AG09319 (cell line): ENCODE data around the gene DAPK3.

Experiments
- DNase-seq: peaks from one replicate; pipeline ENCODE4 v3.0.0-alpha.2; 2010; ENCODE audit warnings: low read depth; ENCODE audit errors: extremely low read depth
- TF ChIP-seq, protein P1 (sequence below): IDR thresholded peaks from 2 replicates; pipeline ENCODE4 v1.5.1; 2011; ENCODE audit warnings: low read depth, mild to moderate bottlenecking, inconsistent platforms, low read length, moderate library complexity

The DAPK3 gene

DNA sequence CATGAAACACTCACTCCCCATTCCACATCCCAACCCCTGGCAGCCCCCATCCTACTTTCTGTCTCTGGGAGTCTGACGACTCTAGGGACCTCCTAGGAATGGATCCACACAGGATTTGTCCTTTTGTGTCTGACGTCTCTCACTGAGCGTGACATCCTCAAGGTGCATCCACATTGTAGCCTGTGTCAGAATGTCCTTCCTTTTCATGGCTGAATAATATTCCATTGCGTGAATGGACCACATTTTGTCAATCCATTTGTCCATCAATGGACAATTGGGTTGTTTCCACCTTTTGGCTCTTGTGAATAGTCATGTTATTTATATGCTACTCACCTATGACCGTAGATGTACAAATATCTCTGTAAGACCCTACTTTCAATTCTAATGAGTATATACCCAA is 54.9 kb downstream of the DAPK3 start:
- TF ChIP-seq, protein P1, sequence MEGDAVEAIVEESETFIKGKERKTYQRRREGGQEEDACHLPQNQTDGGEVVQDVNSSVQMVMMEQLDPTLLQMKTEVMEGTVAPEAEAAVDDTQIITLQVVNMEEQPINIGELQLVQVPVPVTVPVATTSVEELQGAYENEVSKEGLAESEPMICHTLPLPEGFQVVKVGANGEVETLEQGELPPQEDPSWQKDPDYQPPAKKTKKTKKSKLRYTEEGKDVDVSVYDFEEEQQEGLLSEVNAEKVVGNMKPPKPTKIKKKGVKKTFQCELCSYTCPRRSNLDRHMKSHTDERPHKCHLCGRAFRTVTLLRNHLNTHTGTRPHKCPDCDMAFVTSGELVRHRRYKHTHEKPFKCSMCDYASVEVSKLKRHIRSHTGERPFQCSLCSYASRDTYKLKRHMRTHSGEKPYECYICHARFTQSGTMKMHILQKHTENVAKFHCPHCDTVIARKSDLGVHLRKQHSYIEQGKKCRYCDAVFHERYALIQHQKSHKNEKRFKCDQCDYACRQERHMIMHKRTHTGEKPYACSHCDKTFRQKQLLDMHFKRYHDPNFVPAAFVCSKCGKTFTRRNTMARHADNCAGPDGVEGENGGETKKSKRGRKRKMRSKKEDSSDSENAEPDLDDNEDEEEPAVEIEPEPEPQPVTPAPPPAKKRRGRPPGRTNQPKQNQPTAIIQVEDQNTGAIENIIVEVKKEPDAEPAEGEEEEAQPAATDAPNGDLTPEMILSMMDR, result no peak
- no peak for DNase-seq

DNA sequence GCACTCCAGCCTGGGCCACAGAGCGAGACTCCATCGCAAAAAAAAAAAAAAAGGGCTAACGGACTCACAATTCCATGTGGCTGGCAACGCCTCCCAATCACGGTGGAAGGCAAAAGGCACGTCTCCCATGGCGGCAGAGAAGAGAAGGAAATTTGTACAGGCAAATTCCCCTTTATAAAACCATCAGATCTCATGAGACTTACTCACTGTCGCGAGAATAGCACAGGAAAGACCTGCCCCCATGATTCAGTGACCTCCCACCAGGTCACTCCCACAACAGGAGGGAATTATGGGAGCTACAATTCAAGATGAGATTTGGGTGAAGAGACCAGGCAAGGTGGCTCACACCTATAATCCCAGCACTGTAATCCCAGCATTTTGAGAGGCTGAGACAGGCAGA is 56.7 kb downstream of the DAPK3 start:
- TF ChIP-seq, protein P1, result no peak
- DNase-seq, result no peak

DNA sequence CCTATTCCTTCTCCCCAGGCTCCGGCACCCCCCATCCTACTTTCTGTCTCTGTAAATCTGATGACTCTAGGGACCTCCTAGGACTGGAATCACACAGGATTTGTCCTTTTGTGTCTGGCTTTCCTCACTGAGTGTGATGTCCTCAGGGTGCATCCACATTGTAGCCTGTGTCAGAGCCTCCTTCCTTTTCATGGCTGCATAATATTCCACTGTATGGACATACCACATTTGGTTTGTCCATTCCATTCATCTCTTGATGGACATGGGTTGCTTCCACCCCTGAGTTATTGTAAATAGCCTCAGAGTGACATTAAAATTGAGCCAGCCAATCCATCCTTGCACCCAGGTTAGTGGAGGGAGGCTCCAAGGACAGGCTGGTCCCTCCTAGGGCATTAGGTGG is 60.8 kb downstream of the DAPK3 start:
- TF ChIP-seq, protein P1, result no peak
- DNase-seq, result no peak
